HG02943 (cell line): Measurements from ENCODE around the gene YPEL5.
"Not testable (repeated sequence)": the region's sequence is repeated elsewhere in the genome, so short reads cannot be mapped to it uniquely, and the experiment has no call there.

Source experiments
- ATAC-seq: cut with Tn5 transposase; IDR thresholded peaks from one replicate; pipeline ENCODE4 v1.9.1; 2021; ENCODE audit warnings: mild to moderate bottlenecking, low read depth, moderate library complexity; ENCODE audit not compliant: unreplicated experiment

YPEL5 gene

DNA sequence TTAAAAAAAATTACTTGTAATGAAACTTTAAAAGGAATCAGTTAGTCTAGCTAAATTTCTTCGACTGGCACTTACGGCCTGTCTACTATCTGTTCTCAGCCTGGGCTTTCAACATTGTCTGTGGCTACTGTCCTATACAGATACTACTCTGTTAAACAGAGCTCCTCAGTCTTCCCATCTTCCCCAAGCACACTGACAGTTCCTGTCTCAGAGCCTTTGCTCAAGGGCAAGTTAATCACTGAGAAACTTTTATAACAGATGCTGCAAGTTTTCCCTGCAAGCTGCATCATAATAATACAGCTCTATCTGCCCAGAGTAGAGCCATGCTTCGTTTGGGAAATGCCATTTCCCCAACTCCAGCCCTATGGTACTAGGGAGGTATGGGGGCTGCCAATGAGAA lies 11.3 kb upstream of the YPEL5 start:
- ATAC-seq: no peak

DNA sequence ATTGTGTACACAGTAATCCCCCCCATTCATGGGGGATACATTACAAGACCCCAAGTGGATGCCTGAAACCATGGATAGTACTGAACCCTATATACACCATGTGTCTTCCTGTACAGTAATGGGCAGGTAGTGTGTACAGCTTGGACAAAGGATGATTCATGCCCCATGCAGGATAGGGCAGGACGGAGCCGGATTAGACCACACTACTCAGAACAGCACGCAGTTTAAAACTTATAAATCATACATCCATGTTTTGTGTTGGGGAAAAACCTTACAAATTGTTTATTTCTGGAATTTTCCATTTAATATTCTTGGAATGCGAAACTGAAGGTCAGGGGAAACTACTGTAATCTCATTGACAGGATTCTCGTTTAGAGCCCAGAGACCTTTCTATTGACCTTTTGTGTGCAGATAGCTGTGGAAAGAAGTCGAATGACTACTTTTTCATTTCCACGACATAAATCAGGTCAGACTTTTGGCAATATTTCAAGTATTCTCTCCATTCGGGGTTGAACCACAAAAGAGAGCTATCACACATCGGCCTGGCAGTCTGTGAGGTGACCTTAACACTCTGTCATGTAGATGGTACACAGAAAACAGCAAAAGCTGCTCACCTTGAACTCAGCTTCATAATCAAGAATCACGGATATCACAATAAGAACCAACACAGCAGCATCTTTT lies 9.9 kb upstream of the YPEL5 start:
- no peak for ATAC-seq

DNA sequence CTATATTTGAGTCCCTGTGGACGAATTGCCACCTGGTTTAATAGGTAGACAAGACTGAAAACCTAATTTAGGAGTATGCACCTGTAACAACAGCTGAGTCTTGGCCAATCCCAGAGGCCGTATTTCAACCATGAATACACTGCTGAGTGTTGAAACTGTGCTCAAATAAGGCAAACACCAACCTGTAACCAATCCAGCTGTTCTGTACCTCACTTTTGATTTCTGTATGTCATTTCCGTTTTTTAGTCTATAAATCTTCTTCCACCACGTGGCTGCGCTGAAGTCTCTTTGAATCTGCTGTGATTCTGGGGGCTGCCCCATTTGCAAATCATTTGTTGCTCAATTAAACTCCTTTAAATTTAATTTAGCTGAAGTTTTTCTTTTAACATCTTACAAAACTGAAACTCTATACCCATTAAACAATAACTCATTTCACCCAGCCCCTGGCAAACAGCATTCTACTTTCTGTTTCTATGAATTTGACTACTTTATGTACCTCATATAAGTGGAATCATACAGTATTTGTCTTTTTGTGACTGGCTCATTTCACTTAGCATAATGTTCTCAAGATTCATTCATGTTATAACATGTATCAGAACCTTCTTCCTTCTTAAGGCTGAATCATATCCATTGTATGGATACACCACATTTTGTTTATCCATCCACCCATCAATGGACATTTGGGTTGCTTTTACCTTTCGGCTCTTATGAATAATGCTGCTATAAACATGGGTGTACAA lies 7.5 kb upstream of the YPEL5 start:
- ATAC-seq: peak; percentile 64

DNA sequence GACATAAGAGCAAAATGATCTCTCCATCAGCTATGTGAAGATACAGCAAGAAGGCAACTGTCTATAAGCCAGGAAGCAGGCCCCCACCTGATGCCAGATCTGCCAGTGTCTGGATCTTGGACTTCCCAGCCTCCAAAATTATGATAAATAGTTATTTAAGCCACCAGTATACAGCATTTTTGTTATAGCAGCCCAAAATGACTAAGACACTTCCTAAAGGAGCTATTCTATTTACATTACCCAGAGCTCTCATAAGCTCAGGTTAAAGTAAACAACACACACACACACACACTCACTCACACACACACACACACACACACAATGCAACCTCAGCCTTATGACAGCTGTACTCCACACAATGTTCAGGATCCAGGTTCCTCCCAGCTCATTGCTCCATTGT lies 5.7 kb upstream of the YPEL5 start:
- ATAC-seq: no peak

DNA sequence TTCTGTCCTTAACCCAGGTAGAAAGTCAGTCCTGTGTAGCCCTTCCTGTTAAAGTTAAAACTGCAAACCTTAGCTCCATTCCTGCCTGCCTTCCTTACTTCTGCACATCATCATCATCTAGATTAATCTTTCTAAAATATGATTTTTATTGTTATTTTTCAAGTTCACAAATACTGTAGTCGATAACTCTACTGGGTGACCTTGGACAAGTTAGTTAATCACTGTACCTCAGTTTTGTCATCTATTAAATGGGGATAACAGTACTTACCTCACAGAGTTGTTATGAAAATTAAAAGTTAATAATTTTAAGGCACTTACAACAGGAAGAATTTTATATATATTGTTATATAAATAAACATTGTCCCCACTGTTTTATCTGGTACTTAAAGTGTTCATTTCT lies 2.5 kb upstream of the YPEL5 start:
- no peak for ATAC-seq

DNA sequence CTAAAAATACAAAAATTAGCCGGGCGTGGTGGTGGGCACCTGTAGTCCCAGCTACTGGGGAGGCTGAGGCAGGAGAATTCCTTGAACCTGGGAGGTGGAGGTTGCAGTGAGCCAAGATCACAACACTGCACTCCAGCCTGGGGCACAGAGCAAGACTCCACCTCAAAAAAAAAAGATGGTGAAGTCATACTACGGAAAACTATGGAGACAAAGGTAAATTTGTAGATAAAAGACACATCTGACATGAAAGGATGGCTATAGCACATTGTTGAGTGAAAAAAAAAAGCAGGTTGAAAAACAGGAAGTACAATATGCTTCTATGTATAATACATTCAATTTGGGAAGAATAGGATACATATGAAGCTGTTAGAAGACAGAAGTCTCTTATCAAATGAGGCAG lies 1.9 kb upstream of the YPEL5 start:
- not testable (repeated sequence) for ATAC-seq

DNA sequence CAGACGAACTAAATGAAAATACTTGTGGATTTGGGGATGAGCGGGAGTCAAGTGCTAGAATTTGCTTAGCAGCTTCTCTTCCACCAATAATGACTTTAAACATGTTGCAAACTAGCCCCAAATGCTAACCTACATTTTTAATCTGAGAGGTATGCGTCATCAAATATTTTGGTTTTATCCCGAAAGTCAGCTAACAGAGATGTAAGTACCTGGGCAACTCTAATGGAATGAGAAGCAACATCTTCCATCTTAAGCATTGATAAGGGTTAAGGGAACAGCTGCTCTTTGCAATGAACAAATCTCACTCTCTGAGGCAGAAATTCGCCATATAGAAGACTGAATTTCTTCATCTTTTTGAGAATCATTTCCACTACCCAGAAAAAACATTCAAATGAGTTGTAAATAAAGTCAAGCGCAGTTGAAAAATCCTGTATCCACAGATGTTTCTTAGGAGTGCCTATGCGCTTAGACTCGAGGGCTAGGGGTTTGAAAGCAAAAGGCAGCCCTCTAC lies 926 bp upstream of the YPEL5 start:
- no peak for ATAC-seq

DNA sequence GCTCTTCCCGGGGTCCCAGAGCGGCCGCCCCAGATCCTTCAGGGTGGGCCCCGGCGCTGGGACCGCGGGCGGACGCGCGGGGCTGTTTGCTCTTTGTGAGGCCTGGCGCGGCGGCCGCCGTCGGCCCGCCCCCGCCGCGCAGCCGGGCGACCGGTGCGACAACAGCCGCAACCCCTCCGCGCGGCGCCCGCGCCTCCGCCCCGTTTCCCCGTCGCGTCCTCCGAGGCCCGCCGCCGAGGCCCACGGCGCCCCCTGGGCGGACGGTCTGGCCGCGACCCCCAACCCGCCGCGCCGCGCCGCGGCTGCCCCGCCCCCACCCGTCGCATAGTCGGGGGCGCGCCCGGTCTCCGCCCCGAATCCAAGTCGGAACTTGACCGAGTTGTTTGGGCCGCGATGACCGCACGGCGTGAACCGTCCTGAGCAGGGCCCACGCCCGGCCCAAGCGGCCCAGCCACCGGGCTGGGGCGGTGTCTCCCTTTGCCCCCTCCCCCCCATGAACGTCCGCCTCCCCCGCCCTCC lies 448 bp downstream of the YPEL5 start:
- ATAC-seq: peak; percentile 0

DNA sequence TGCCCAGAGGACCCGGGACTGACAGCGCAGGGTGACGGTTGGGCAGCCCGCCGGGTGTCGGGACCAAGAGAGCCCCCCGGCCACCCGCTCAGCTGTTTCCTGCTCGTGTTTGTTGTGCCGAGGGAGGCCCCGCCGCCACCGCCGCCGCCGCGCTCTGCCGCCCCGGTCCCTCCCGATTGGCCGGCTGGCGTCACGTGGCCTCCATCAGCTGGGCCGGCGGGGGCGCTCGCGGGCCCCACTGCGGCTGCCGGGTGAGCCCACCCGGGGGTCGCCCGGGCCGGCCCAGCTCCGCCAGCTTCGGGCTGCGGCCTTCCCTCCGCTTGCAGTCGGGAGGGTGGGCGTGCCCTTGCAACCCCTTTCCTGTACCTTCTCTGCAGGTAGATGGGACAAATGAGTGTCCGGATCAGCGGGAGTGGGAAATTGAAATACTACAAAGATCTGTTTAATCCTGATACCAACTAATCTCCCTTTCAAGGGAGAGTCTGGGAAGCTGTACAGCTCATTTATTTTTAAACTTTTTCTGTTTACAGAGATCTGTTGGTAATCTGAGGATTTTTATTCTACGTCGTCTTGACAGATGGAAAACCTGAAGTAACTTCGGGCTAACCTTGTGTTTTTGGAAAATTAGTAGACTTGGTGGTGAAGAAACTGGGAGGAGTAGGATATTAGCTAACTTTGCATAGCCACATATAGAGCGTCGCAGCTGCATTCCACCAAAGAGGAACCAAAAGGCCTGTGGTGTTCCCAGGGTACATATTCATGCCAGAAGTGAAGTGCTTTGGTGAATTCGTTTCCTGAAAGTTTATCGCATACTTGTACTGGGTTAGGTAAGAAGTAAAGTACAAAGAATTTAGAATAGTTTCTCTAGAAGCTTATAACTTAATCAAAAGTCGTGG lies 1.2 kb downstream of the YPEL5 start:
- peak; percentile 19 for ATAC-seq

DNA sequence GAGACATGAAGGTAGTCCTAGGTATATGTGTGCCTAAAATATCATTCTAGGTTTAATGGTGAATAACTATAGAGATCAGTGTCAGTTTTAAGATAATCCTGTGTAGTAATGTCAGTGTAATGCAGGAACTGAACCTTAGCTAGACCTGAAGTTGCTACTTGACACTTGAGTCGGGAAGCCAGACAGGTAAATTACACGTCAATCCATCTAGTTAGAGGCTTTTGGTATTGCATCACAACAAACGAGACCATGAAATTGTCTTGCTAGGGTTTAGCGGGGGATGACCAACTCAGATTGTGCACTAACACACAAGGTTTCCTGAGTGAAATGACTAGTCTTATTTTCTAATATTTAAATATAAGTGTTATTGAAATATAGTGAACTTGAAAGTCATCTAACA lies 2.0 kb downstream of the YPEL5 start:
- ATAC-seq: no peak

DNA sequence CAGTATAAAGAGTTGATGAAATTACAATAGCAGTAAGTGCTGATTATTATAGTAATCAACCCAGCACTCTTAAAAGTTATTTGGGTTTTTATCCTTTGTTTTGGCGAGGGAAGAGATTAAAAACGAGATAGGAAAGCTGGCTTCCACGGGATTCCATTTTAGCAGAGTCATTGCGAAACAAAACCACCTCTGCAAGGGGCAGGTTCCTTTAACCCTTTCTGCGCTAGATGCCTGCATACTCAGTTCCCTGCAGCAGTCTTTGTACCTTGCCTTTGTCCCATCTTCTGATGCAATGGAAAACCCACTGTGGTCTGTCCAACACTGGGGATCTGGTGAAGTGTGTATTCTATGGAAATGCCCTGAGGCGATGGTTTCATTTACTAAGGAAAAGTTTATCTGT lies 2.7 kb downstream of the YPEL5 start:
- no peak for ATAC-seq

DNA sequence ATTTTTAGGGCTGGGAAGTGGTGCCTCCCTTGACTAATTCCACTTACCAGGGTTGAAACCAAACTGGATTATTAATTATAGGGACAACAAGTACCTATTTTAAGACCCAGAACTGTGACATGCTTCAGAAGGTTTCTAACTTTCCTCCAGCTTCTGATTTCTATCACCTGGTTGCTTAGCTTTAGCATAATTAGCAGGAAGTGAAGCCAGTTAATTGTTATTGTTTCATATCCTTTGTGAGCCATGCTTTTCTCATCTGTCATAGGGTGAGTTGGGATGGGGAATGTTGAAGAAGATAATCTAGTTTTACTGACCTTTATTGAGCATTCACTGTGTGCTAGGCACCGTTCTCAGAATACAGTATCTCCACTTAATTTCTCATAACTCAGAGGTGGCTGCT lies 3.2 kb downstream of the YPEL5 start:
- no peak for ATAC-seq

DNA sequence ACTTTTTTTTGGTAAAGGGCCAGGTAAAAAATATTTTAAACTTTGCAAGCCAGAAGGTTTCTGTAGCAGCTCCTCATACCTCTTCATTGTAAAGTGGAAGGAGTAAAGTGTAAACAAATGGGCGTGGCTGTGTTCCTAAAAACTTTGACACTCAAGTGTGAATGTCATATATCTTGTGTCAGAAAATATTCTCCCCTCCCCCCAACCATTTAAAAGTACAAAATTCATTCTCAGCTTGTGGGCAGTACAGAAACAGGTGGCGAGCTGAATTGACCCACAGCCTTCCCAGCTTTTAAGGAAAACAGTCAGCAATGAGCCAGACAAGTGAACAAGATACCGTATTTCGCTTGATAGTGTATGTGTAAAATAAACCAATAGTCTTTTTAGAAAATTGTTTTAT lies 4.0 kb downstream of the YPEL5 start:
- ATAC-seq: no peak

DNA sequence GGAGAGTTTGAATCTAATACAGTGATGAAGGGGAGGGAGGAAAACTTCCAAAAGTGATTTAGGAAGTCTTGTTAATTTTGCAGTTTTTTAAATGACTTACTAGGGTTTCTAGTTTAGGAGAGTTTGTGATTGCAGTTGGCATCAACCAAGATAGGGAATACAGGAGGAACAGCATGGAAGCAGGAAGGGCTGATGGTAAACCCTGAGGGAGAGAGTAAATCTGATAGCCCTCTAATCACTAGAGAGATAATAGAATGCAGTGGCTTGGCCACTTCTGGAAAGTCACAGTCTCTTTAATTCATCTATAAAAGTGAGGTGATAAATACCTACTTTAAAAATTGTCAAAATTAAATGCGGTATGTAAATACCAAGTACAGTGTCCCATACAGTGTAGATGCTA lies 5.6 kb downstream of the YPEL5 start:
- no peak for ATAC-seq

DNA sequence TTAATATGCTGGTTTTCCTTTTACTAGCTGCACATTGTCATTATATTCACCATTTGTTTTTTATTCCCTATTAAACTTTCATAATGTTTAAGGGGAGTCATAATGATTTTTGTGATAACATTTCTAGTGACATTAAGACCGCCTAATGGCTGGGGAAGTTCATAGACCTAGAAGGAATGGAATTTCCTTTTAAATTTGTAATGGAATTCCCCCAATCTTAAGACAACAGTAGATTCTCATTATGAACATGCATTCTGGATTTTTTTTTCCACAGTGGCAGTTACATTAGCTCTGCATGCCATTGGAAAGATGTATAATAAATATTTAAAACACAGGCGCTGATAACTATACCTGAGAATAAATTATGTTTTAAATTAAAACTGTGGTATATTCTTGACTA lies 8.4 kb downstream of the YPEL5 start:
- no peak for ATAC-seq

DNA sequence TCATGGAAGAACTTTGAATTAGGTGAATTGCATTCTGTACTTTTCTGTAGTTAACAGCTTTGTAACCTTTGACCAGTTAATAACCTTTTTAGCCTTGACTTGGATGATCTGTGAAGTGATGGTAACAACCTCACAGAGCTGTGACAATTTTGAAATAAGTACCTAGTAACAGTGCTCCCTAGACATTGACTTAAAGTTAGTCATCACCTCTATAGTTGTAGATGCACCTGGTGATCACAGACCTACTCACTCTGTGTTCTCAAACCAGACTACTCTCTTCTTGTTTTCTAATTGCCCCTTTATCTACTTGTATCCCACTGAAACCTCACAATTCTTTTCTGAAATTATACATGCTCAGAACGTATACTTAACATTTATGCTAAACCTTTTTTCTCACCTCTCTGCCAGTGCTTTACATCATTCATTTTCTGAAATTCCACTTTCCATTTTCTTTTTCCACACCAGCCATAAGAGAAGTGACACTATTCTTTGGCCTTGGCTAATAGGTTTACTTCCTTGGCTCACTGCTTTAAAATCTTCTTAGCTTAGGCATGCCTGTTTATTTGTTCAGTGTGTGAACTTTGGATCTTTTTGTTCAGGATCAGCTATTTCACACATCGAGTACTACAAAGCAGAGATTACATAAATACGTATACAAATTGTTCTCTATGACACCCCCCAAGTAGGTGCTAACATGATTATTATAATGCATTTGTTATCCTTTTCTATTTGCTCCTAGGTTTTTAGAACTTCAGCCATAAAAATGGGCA lies 9.3 kb downstream of the YPEL5 start:
- ATAC-seq: no peak

DNA sequence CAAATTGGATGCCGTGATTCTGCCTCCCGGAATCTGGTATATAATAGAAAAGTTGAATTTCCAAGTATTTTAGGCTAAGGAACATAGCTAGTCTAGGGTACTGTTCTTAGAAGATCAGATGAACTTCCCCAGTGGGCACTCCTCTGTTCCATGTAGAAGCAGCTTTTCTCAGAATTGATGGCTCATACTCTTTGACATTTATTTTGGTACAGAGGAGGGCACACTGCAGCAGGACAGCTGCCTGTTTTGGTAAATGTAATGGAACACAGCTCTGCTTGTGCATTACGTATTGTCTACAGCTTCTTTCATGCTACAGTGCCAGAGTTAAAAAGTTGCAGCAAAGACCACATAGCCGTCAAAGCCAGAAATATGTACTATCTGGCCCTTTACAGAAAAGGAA lies 10.8 kb downstream of the YPEL5 start:
- no peak for ATAC-seq

DNA sequence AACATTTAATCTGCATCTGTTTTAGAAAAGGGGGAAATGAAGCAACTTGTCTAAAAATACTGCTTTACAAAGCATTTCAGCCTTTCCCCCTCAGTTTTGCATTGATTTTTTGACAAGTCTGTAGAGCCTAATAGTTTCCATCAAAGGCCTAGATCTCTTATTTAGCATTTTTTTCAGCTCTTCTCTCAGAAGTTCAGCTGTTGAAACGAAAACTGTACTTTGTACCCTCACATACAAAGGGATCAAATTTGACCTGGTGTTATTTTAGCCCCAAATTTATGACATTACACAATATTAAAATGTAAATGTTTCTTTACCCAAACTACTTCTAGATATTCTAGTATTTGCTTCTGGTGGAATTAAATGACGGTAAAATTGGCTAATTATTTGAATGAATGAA lies 13.0 kb downstream of the YPEL5 start:
- ATAC-seq: no peak

DNA sequence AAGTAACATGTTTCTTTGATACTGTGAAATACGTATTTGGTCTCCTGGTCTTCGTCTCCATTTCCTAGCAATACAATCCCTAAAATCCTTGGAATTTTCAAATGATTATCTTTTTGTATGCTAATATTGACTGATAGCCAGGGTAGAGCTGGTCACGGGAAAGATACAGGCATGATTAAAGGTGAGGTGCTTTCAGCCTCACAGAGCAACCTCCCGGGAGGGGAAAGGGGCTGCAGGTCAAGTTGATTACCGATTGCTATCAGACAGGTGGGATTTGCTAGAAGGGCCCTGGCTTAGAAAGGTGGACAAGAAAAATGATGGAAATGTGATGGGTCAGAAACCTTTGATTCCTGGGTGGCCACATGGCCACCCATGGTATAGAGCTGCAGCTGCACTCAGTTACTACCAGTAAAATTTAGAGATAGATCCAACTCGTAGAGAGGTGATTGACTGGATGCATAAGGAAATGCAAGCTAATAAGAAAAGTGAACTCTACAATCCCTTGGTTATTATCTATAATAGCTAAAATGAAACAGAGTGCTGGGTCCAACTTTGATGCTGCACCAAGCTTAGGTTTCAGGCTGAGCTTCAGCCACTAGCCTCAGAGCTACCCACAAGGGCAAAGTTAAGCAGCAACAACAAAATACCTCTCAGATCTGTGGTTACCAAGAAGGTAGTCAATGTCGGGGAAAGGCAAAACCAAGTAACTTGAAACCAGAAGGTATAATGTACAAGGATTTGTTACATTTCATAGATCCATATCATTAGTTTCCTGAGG lies 15.3 kb downstream of the YPEL5 start:
- no peak for ATAC-seq
